IgD-negative memory B cell (primary cell): ENCODE measurements around the gene PRSS1. TPM values are rescaled to one million over a fixed set of nuclear protein-coding genes. Genes with fewer than 3 reads are reported as not detected.
"Not testable (repeated sequence)": the region's sequence is repeated elsewhere in the genome, so short reads cannot be mapped to it uniquely, and the experiment has no call there.

ENCODE experiments used
- H3K27ac Mint-ChIP-seq, 3 donors: one replicate each; pipeline ENCODE4 v1.8.0; 2020 to 2022; ENCODE audit warnings: mild to moderate bottlenecking in 3 of 3, mixed read lengths in 3 of 3, moderate library complexity in 1 of 3
- H3K27me3 Mint-ChIP-seq: one replicate; pipeline ENCODE4 v1.8.0; 2021; ENCODE audit warnings: mixed read lengths
- H3K36me3 Mint-ChIP-seq: one replicate; pipeline ENCODE4 v1.8.0; 2020; ENCODE audit warnings: mild to moderate bottlenecking, mixed read lengths
- H3K4me1 Mint-ChIP-seq, 3 donors: one replicate each; pipeline ENCODE4 v1.8.0; 2020 to 2022; ENCODE audit warnings: mixed read lengths in 3 of 3, mild to moderate bottlenecking in 1 of 3
- H3K4me3 Mint-ChIP-seq, 4 donors: one replicate each; pipeline ENCODE4 v1.8.0; 2020 to 2022; ENCODE audit warnings: mild to moderate bottlenecking in 4 of 4, mixed read lengths in 4 of 4, moderate library complexity in 3 of 4
- H3K9me3 Mint-ChIP-seq, 3 donors: one replicate each; pipeline ENCODE4 v1.8.0; 2020 to 2021; ENCODE audit warnings: mixed read lengths in 3 of 3, mild to moderate bottlenecking in 1 of 3
- polyA plus RNA-seq: library from polyadenylated mRNA; unstranded; fragments of 300-500 nt; fragmentation: Illumina TruSeq; gene quantifications from one replicate; pipeline ENCODE4 v1.2.3, GENCODE V29; 2021

Gene PRSS1
- polyA plus RNA-seq: not detected

- H3K4me3 Mint-ChIP-seq: no peak within 1 kb of the TSS
- peaks cover 2% of the 10 kb centered on the region for H3K27me3 Mint-ChIP-seq
- H3K27ac Mint-ChIP-seq: no peak within 1 kb of the TSS
- H3K9me3 Mint-ChIP-seq: peaks cover 0 to 1% (median 1%) of the 10 kb centered on the region in 3 donors
- peaks cover 2% of the 10 kb centered on the region for H3K36me3 Mint-ChIP-seq
- peaks cover 0 to 2% (median 0%) of the 10 kb centered on the region in 3 donors for H3K4me1 Mint-ChIP-seq
Observed at GRCh38 chr7:142749218-142749993, at the start of gene PRSS1. Gene PRSS1 (plus strand): TSS chr7:142749472. CDS start chr7:142749485, 13 bp downstream.

GRCh38 chr7:142700935-142701334 is 48.3 kb upstream of the PRSS1 start:
- H3K9me3 Mint-ChIP-seq, H3K36me3 Mint-ChIP-seq, H3K27ac Mint-ChIP-seq, H3K4me1 Mint-ChIP-seq, H3K27me3 Mint-ChIP-seq, H3K4me3 Mint-ChIP-seq: not testable (repeated sequence)

GRCh38 chr7:142703655-142704305 is 45.5 kb upstream of the PRSS1 start:
- Mint-ChIP-seq H3K9me3 (no peaks in the 10 kb centered on the region), H3K36me3 (peaks cover 4% of the 10 kb centered on the region), H3K4me1 (peaks cover 0 to 3% (median 2%) of the 10 kb centered on the region in 3 donors), H3K27ac (no peak overlapping the region), H3K4me3 (no peak overlapping the region), H3K27me3 (peaks cover 1% of the 10 kb centered on the region)

GRCh38 chr7:142708726-142709125 is 40.5 kb upstream of the PRSS1 start:
- not testable (repeated sequence) for H3K36me3 Mint-ChIP-seq, H3K4me3 Mint-ChIP-seq, H3K9me3 Mint-ChIP-seq, H3K27me3 Mint-ChIP-seq
- H3K27ac Mint-ChIP-seq: peak overlapping the region in 1 of 3 donors; percentile 32
- peaks cover 0 to 13% (median 8%) of the 10 kb centered on the region in 3 donors for H3K4me1 Mint-ChIP-seq

GRCh38 chr7:142709921-142710320 is 39.4 kb upstream of the PRSS1 start:
- Mint-ChIP-seq H3K9me3 (no peaks in the 10 kb centered on the region), H3K4me3 (no peak overlapping the region), H3K27ac (peak overlapping the region in 1 of 3 donors; percentile 46), H3K4me1 (peaks cover 9 to 23% (median 15%) of the 10 kb centered on the region in 3 donors), H3K36me3 (peaks cover 1% of the 10 kb centered on the region), H3K27me3 (peaks cover 3% of the 10 kb centered on the region)

- no peaks in the 10 kb centered on the region for H3K9me3 Mint-ChIP-seq
- H3K36me3 Mint-ChIP-seq: no peaks in the 10 kb centered on the region
- no peak overlapping the region for H3K4me3 Mint-ChIP-seq
- no peak overlapping the region for H3K27ac Mint-ChIP-seq
- H3K4me1 Mint-ChIP-seq: peaks cover 9 to 25% (median 15%) of the 10 kb centered on the region in 3 donors
- H3K27me3 Mint-ChIP-seq: peaks cover 3% of the 10 kb centered on the region
Observed at GRCh38 chr7:142711196-142711595, 38.1 kb upstream of the PRSS1 start.

- peak overlapping the region in 1 of 3 donors; percentile 79 for H3K27ac Mint-ChIP-seq
- peaks cover 3% of the 10 kb centered on the region for H3K27me3 Mint-ChIP-seq
- no peaks in the 10 kb centered on the region for H3K36me3 Mint-ChIP-seq
- H3K4me3 Mint-ChIP-seq: peak overlapping the region in 3 of 4 donors; percentile 67 to 79 (median 76)
- no peaks in the 10 kb centered on the region for H3K9me3 Mint-ChIP-seq
- H3K4me1 Mint-ChIP-seq: peaks cover 9 to 25% (median 15%) of the 10 kb centered on the region in 3 donors
Observed at GRCh38 chr7:142711746-142712616, 37.3 kb upstream of the PRSS1 start.

GRCh38 chr7:142712617-142712957 is 36.7 kb upstream of the PRSS1 start:
- Mint-ChIP-seq H3K4me1 (peaks cover 9 to 27% (median 15%) of the 10 kb centered on the region in 3 donors), H3K9me3 (no peaks in the 10 kb centered on the region), H3K27ac (peak overlapping the region in 1 of 3 donors; percentile 79), H3K27me3 (peaks cover 3% of the 10 kb centered on the region), H3K4me3 (no peak overlapping the region), H3K36me3 (no peaks in the 10 kb centered on the region)

- H3K4me1 Mint-ChIP-seq: peaks cover 9 to 30% (median 15%) of the 10 kb centered on the region in 3 donors
- H3K36me3 Mint-ChIP-seq: no peaks in the 10 kb centered on the region
Observed at GRCh38 chr7:142714375-142714774, 34.9 kb upstream of the PRSS1 start.

GRCh38 chr7:142716596-142716995 is 32.7 kb upstream of the PRSS1 start:
- H3K27ac Mint-ChIP-seq: peak overlapping the region in 1 of 3 donors; percentile 14
- peak overlapping the region in 2 of 4 donors; percentile 13 to 65 for H3K4me3 Mint-ChIP-seq
- H3K9me3 Mint-ChIP-seq: no peaks in the 10 kb centered on the region
- peaks cover 3% of the 10 kb centered on the region for H3K27me3 Mint-ChIP-seq
- H3K4me1 Mint-ChIP-seq: peaks cover 18 to 29% (median 18%) of the 10 kb centered on the region in 3 donors
- H3K36me3 Mint-ChIP-seq: peaks cover 3% of the 10 kb centered on the region

More at GRCh38 chr7:142714375-142714774, 34.9 kb upstream of the PRSS1 start:
- Mint-ChIP-seq H3K9me3 (no peaks in the 10 kb centered on the region), H3K27ac (peak overlapping the region in 1 of 3 donors; percentile 67), H3K4me3 (peak overlapping the region in 1 of 4 donors; percentile 2), H3K27me3 (peaks cover 3% of the 10 kb centered on the region)

- Mint-ChIP-seq H3K27me3 (peaks cover 4% of the 10 kb centered on the region), H3K4me3 (no peak overlapping the region), H3K9me3 (no peaks in the 10 kb centered on the region), H3K36me3 (peaks cover 3% of the 10 kb centered on the region), H3K27ac (no peak overlapping the region), H3K4me1 (peaks cover 16 to 23% (median 21%) of the 10 kb centered on the region in 3 donors)
Observed at GRCh38 chr7:142717453-142717852, 31.8 kb upstream of the PRSS1 start.

- peaks cover 11 to 23% (median 21%) of the 10 kb centered on the region in 3 donors for H3K4me1 Mint-ChIP-seq
Observed at GRCh38 chr7:142718313-142718712, 31.0 kb upstream of the PRSS1 start.

GRCh38 chr7:142720172-142720773 is 29.0 kb upstream of the PRSS1 start:
- Mint-ChIP-seq H3K4me1 (peaks cover 4 to 12% (median 7%) of the 10 kb centered on the region in 3 donors), H3K27me3 (peaks cover 11% of the 10 kb centered on the region), H3K36me3 (peaks cover 3% of the 10 kb centered on the region), H3K27ac (peak overlapping the region in 1 of 3 donors; percentile 11), H3K4me3 (no peak overlapping the region), H3K9me3 (no peaks in the 10 kb centered on the region)

More at GRCh38 chr7:142718313-142718712, 31.0 kb upstream of the PRSS1 start:
- H3K9me3 Mint-ChIP-seq: no peaks in the 10 kb centered on the region
- no peak overlapping the region for H3K4me3 Mint-ChIP-seq
- no peak overlapping the region for H3K27ac Mint-ChIP-seq
- H3K27me3 Mint-ChIP-seq: peaks cover 8% of the 10 kb centered on the region
- H3K36me3 Mint-ChIP-seq: peaks cover 3% of the 10 kb centered on the region

GRCh38 chr7:142720986-142721385 is 28.3 kb upstream of the PRSS1 start:
- peak overlapping the region in 1 of 3 donors; percentile 11 for H3K27ac Mint-ChIP-seq
- peaks cover 11% of the 10 kb centered on the region for H3K27me3 Mint-ChIP-seq

More at GRCh38 chr7:142720986-142721385, 28.3 kb upstream of the PRSS1 start:
- Mint-ChIP-seq H3K4me3 (peak overlapping the region in 1 of 4 donors; percentile 49), H3K36me3 (peaks cover 3% of the 10 kb centered on the region), H3K9me3 (no peaks in the 10 kb centered on the region), H3K4me1 (peaks cover 4 to 12% (median 7%) of the 10 kb centered on the region in 3 donors)
